Urothelium cell line (cell line): ENCODE data around the gene DALRD3.

Experiments
- DNase-seq: peaks from one replicate; pipeline ENCODE4 v3.0.0; 2011; ENCODE audit warnings: low spot score, mixed read lengths
- FAIRE-seq: peaks from 2 replicates; lab custom pipeline; 2011; peaks lifted over from hg19 to GRCh38; lab: Jason Lieb, UNC

Gene DALRD3

GRCh38 chr3:48982686-48983085 lies 35.7 kb downstream of the DALRD3 start:
- no peak for FAIRE-seq

DNA sequence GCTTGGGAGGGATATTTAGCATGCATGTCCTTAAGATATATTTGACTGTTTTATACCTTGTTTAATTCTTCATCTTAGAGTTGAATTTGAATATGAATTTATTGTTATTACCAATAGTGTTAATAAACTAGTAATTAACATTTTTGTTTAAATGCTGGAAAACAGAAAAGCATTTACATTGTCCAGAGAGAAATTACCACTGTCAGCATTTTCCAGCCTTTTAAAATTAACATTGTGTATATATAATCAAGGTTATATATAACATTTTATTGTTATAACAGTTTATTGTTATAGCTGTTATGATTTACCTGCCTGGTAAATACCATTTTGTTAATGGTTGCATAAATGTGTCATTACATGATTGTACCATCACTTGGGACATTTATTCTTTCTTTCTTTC lies 36.4 kb downstream of the DALRD3 start:
- FAIRE-seq (no peak), DNase-seq (no peak)

More at GRCh38 chr3:48982686-48983085, 35.7 kb downstream of the DALRD3 start:
- DNase-seq: no peak

- FAIRE-seq (no peak), DNase-seq (no peak)
Observed at GRCh38 chr3:48980295-48980694, 38.1 kb downstream of the DALRD3 start.

DNA sequence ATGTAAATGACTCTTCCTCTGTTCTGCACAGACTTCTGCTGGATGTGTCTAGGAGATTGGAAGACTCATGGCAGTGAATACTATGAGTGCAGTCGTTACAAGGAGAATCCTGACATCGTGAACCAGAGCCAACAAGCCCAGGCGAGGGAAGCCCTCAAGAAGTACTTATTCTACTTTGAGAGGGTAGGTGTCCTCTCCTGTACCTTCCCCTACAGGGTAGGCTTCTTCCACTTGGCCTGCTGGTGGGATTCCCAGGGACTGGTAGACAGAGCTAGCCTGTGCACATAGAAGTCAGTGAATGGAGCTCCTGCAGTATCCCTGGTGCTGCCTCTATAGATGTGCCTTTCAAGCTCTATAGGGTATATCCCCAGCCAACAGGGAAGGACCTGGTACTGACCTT lies 38.9 kb downstream of the DALRD3 start:
- DNase-seq: no peak
- no peak for FAIRE-seq

GRCh38 chr3:48974076-48974864 lies 44.1 kb downstream of the DALRD3 start:
- FAIRE-seq (no peak), DNase-seq (no peak)

DNA sequence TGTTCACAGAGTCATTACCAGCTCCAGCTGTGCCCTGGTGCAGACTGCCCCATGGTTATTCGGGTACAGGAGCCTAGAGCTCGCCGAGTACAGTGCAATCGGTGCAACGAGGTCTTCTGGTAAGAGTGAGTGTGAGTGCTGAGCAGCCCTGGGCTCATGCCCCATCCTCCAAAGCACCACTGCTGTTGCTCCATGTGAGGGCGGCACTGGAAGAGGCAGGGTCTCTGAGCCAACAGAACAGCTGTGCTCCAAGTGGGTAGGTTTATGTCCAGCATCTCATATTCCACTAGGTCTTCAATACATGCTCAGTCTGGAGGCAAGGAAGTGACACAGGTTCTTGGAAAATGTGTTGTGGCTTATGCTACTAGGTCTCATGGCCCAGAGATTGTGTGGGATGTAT lies 47.8 kb downstream of the DALRD3 start:
- DNase-seq (no peak), FAIRE-seq (no peak)

DNA sequence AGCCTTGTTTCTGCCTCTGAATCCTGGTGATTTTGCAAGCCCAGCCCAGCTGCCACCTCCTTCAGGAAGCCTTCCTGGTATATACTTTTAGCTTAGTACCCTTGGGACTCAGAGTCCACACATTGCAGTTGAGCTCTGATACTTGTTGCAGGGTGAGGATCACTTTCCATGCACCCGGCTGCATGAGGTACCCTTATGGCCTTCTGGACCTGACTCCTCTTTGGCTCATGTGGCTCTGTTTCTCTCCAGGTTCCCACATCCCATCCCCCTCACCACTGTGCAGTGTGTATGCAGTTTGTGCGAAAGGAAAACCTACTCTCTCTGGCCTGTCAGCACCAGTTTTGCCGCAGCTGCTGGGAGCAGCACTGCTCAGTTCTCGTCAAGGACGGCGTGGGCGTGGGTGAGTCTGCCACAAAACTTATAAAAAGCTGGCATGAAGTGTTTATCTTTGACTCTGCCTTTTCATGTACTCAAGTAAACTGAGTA lies 51.5 kb downstream of the DALRD3 start:
- DNase-seq: no peak
- FAIRE-seq: no peak

DNA sequence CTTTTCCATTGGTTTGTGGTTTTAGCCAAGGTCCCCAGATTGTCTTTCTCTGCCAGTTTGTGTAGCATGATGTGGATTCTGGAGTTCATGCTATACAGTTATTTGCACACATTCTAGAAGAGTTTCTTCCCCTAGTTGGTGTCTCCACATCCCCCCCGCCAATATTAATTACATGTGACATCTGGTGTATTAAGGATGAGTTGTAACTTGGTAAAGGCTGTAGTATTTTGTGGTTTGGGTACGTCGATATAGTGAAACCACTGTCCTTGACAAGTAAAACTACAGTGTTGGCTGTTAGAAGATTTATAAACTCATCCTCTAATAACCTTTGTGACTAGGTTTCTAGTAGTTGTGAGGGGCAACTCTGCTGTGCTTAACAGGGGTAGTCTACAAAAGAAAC lies 52.0 kb downstream of the DALRD3 start:
- DNase-seq: no peak
- no peak for FAIRE-seq
